NCI-H446 (cell line): ENCODE results near the gene ATP6V0E2.

Source experiments
- DNase-seq, 2 experiments: peaks; one replicate each; lab custom pipeline; 2025; lab: John Stamatoyannopoulos, UW

ATP6V0E2 gene

DNA sequence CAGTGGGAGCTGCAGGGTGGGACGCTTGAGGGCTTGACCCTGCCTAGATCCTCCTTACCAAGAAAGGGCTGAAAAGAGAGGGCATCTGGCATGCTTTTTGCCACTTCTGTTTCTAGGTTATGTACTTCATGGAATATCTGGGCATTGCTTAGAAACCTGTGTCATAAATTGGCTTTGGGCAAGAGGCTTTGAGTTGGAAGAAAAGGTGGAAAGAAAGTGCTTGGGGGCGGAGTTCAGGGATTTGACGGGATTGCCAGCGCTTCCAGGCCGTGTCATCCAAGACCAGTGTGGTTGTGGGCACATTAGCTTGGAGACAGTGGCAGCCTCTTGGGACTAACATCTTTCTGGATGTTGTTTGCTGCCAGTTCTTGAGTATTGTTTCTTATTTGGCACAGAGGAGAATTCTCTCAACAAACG is 34.8 kb upstream of the ATP6V0E2 start:
- no peak for DNase-seq

DNA sequence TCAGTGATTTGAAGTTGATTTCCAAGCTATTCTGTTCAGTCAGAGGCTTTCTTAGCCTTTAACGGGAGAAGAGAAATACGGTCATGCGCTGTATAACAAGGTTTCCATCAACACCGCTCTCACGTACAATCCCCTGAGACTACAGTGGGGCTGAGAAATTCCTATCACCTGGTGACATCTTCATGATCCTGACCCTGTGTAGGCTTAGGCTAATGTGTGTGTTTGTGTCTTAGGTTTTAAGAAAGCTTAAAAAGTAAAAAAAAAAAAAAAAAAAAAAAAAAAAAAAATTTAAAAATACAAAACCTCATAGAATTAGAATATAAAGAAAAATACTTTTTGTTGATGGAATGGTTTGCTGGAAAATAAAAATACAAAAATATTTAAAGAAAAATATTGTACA is 33.8 kb upstream of the ATP6V0E2 start:
- DNase-seq, result no peak

DNA sequence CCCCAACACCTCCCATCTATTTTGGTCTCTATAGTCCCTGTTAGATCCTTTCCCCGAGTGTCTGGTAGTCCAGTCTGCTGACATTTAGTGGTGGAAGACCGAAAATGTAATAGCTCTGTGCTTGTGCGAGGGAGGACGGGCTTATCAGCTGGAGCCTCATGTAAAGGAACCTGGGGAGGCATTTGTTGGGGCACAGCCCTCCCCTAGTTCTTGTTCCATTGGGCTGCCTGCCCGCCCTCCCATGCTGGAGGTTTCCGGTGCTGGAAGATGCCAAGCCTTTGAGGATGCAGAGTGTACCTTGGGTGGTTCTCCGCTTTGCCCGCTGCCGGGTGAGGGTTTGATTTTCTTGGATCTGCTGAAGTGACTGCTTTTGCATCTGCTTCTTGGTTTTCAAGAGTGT is 30.2 kb upstream of the ATP6V0E2 start:
- DNase-seq, result no peak

DNA sequence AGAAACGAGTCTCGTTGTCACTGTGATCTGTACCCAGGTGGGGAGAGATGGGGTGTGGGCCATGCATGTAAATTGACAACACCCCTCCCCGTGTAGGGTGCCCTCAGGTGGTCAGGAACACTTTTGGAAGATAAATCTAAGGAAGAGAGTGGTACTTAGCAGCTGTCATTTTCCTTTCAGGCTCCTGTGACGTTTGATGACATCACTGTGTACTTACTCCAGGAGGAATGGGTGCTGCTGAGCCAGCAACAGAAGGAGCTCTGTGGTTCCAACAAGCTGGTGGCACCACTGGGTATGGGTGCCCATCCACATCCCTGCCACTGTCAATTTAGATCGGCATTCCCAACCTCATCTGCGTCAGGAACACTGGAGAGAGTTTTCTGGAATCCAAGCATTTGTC is 29.3 kb upstream of the ATP6V0E2 start:
- DNase-seq, result no peak

DNA sequence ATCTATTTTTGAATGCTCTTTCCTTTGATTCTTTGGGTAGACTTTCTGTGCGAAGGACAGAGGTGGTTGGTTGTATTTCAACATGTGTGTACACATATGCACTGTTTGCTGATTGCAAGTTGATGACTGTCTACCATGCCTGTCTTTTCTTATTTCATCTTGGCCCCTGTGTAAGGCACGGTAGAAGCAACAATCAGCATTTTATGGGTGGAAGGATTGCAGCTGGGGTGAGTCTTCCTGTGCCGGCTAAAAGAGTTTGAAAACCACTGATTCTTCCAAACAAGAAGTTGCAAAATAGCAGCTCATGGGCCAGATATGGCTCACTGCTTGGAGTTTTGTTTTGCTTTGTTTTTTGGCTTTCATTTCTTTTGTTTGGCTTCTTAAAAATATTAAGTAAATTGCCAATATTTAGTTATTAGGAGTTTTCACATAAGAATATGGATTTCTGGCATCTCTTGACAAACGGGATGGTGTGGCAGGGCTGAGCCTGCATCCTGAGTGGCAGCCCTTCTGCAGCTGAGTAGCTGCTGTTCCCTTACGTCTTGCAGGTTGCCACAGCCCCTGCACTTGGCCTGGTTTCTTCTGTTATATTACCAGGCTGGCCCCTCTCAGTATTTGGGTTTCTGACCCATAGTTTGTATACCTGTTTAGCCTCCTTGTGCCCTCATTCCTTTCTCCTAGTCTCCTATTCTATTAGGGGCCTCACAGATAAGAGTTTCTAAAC is 28.4 kb upstream of the ATP6V0E2 start:
- DNase-seq, result no peak

DNA sequence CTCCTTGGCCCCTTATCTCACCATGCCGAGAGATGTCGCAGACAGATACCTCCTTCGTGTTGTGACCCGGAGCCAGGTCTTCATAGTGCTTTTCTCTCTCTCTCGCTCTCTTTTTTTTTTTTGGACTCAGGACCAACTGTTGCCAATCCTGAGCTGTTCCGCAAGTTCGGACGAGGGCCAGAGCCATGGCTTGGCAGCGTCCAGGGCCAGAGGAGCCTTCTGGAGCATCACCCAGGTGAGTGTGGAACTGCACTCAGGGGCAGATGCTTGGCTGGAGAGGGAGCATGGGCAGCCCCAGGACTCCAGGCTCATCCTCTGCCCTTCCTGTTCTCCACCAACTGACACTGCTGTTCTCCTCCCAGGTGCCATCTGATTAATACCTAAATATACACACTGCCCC is 27.7 kb upstream of the ATP6V0E2 start:
- no peak for DNase-seq

DNA sequence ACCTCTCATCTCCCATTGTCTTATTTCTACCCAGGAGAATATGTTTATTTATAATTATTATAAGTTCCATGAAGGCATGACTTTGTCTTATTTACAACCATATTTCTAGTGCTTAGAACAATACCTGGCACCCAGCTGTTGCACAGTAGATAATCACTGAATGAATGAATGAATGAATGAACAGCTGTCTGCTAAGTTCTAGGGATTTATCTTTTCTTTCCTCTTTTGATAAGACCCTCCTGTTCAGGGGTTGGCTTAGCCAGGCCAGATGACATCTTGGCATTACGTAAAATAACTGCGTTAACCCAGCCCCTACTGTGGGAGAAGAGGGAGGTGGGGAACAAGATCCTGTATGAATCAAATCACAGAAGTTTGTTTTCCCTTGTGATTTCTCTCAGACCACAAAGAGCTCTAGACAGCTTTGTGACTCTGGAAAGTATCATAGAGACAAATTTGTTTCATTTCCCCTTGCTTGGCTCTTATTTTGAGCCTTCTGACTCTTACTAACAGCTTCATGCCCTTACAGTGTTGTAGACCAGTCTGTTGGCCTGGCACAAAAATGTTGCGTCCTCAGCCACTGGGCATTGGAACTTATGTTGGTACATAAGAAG is 27.2 kb upstream of the ATP6V0E2 start:
- DNase-seq, result no peak

DNA sequence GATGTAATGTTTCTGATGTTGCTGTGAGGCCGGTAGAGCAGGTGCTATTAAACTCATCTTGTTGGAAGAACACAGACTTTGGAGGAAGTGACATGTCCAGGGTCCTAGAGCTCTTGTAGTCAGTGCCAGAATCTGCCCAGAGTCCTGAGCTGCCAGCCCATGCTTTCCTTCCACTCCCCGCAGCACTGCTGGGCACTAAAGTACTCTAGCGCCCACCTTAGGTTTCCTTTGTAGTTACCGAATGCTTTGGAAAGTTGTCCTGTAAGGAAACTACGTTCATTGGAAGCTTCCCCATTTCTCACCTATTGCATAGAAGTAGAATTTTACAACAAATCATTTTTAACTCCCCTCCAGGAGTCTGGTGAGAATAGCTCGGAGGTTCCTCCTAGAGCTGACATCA is 24.6 kb upstream of the ATP6V0E2 start:
- no peak for DNase-seq

DNA sequence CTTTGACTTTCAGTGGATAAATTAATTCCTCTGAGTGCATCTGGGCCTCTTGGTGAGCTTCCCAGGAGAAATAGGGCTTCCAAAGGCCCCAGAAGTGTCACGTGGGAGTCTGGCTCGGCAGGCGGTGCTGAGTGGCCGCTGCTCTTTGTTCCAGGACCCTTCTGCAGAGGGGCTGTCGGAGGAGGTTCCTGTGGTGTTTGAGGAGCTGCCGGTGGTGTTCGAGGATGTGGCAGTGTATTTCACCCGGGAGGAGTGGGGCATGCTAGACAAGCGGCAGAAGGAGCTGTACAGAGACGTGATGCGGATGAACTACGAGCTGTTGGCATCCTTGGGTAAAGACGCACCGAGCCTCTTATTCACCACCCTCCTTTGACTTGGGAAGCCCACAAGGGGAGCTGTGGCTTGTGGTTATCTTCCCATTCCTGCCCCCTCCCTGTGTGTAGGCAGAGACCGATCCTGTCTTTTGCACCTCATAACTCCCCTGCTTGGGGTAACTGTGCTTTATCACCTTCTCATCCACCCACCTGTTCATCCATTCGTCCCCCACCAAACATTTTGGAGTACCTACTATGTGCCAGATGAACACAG is 23.7 kb upstream of the ATP6V0E2 start:
- DNase-seq, result no peak

DNA sequence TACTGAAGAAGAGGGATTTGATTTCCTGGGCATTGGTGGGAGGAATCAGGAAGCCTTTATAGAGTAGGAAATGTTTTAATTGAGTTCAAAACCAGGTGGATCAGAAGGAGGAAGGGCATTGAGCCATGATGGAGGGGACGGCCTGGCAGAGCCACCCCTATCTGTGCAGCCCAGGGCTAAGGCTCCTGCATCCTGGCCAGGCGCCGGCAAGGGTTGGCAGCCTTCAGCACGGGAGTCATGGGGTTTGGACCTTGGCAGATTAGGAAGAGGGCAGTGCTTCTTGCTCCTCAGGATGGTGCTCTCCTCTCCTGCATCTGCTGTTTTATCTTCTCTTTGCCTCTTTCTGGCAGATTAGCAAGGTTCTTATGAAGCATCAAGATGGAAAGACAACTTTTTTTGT is 23.1 kb upstream of the ATP6V0E2 start:
- DNase-seq, result peak in 1 of 2 experiments; percentile 39

DNA sequence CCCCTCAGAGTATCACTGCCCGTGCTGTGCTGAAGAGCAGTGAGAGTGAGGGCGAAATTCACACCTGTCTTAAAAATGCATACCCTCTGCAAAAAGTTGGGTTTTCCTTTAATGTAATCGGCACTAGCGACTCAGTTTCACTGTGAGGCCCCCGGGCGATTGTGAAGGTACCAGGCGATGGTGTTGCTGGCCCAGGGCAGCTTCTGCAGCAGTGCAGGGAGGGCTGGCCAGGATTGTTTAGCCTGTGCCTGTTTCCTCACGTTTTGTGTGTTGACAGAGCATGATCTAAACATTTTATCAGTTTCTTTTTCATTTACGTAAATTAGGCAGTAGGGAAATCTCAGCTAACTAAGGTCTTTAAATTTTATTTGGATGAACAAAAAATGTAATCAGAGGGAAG is 22.3 kb upstream of the ATP6V0E2 start:
- DNase-seq, result no peak

DNA sequence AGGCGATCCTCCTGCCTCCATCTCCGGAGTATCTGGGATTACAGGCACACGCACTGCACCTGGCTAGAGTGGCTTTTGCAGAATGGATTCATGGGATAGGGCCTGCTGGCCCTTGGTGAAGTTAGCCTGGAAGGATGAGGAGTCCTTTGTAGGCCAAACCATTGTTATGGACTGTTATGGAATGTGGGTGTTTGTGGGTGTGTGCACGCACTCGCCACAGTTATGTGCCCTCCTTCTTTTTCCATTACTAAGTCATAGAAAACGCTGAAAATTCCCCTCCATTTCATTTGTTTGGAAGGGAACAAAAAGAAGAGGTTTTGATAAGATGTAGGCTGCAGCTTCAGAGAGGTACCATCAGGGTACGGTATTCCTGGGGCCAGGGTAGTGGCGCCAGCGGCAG is 20.6 kb upstream of the ATP6V0E2 start:
- no peak for DNase-seq

DNA sequence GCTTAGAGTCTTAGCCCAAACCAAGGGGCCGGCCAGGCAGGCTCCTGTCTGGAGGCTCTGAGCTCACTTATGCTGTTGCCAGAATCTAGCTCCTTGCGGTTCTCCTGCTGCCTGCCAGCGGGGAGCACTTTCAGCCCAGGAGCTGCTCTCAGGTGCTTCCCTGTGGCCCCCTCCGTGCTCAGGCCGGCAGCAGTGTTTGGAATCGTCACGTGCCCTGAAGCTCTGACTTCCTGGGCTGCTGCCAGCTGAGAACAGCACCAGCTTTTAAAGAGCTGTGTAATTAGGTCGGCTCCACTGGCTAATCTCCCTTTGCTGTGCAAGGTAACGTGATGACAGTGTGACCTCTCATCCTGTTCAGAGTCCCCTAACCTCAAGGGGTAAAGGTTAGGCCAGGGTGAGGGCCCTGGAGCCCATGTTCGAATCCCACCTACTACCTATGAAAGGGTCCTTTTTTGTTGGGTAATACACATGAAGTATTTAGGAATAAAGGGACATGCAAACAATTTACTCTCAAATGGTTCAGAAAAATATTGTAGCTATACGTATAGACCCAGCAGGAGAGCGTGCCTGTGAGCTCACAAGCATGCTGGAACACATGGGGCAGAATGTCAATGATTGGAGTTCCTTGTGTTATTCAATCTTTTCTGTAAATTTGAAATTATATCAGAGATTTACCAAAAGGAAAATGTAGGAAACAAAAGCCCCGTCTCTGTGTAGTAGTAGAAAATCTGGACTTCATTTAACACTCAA is 19.0 kb upstream of the ATP6V0E2 start:
- peak; percentile 7 to 66 for DNase-seq

DNA sequence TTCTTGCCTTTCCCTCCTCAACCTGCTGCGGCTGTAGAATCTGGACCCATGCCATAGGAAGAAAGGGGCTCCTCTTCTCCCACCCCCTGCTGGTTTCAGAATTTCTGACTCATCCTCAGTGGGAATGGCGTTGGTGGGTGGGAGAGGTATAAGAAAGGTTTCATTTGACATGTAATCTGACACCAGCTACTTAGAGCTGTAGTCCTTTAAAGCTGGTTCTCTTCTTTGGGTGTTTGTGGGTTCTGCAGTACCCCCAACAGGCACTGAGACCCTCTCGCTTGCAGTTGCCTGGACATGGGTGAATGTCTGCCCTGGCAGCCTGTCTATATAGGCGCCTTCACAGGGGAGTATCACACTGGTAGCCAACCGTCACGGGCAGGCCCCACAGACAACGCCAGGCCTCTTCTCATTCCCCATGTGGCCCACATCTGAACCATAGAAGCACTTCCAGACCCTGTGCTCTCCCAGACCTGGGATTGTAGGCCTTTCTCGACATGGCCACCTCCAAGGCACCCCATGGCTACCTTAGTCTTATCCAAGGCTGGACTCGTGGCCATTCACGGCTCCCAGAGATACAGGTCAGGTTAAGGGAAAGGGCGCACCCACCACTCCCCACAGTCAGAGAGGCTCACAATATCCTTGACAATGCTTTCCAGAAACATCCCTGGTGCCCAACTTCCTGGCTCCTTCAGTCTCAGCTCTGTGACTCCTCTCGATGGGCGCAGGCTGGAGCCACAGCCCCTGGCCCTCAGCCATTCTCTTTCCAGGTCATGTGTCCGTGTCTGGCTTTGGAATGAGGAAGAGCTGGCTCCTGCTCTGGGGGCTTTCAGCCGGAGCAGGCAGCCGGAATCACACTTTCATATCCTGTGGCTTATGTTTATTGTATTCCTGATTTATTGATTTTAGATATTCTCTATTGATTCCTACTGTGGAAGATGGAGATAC is 18.1 kb upstream of the ATP6V0E2 start:
- peak; percentile 42 to 73 for DNase-seq

DNA sequence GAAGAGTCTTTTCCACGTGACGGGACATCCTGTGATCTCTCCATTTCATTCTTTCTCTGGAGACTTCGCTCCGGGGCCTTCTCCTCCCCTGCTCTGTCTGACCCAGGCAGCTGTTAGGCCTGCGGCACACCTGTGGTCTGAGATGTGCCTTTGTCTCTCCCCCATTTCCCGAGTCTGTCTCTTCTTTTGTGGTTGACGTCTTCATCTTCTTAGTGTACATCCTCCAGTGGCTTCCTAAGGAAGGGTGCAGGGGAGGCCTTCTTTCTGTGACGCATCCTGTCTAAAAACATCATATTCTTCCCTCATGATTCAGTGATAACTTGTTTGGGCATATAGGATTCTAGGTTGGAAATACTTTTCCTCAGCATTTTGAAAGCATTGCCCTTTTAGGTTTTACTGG is 17.2 kb upstream of the ATP6V0E2 start:
- DNase-seq, result no peak

DNA sequence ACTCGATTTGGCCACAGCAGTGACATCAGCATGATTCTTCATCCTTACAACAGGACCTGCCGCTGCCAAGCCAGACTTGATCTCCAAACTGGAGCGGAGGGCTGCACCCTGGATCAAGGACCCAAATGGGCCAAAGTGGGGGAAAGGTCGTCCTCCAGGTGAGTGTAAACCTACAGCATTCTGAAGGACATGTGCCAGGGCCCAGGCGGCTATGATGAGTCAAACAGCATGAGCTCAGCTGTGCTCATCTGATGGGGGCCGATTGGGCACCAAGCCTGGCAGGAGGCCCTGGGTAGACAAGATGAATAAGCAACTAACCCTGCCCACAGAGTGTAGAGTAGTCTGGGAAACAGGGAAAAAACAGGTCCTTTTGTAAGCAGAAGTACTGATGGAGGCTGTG is 14.4 kb upstream of the ATP6V0E2 start:
- DNase-seq, result no peak

DNA sequence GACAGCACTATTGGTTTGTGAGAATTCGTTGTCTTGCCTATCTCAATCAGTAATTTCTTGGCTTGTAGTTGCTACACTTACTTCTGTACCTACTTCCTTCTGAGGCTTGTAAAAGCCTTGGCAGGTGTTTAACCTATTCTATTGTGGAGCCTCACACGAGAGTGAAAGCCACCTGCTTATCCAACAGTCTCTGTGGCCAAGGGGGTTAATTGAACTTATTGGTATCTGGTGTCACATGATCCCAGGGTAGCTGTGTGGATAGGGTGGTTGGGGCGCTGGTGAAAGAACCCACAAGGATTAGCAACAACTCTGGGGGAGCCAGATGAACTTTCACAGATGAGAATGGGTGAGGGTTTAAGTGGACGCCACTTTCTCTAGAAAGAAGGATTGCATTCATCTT is 13.9 kb upstream of the ATP6V0E2 start:
- no peak for DNase-seq

DNA sequence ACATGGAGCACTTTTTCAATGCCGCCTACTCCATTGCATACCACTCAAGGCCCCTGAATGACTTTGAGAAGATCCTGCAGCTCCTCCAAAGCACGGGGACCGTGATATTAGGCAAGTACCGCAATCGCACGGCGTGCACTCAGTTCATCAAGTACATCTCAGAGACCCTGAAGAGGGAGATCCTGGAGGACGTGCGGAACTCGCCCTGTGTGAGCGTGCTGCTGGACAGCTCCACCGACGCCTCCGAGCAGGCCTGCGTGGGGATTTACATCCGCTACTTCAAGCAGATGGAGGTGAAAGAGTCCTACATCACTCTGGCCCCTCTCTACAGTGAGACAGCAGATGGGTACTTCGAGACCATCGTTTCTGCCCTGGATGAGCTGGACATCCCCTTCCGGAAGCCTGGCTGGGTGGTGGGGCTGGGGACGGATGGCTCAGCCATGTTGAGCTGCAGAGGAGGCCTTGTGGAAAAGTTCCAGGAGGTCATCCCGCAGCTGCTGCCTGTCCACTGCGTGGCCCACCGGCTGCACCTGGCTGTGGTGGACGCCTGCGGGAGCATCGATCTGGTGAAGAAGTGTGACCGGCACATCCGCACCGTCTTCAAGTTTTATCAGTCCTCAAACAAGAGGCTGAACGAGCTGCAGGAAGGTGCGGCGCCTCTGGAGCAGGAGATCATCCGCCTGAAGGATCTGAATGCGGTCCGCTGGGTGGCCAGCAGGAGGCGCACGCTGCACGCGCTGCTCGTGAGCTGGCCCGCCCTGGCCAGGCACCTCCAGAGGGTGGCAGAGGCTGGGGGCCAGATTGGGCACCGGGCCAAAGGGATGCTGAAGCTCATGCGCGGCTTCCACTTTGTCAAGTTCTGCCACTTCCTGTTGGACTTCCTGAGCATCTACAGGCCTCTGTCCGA is 12.7 kb upstream of the ATP6V0E2 start:
- no peak for DNase-seq

DNA sequence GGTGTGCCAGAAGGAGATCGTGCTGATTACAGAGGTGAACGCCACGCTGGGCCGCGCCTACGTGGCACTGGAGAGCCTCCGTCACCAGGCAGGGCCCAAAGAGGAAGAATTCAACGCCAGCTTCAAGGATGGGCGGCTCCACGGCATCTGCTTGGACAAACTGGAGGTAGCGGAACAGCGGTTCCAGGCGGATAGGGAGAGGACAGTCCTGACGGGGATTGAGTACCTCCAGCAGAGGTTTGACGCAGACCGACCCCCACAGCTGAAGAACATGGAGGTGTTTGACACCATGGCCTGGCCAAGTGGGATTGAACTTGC is 12.1 kb upstream of the ATP6V0E2 start:
- no peak for DNase-seq

DNA sequence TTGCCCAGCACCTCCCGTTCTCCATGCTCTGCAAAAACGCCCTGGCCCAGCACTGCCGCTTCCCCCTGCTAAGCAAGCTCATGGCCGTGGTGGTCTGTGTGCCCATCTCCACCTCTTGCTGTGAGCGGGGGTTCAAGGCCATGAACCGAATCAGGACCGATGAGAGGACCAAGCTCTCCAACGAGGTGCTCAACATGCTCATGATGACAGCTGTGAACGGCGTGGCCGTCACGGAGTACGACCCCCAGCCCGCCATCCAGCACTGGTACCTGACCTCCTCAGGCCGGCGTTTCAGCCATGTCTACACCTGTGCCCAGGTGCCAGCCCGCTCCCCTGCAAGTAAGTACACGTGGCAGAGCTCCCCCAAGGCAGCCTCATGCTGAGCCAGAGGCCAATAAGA is 11.6 kb upstream of the ATP6V0E2 start:
- no peak for DNase-seq

DNA sequence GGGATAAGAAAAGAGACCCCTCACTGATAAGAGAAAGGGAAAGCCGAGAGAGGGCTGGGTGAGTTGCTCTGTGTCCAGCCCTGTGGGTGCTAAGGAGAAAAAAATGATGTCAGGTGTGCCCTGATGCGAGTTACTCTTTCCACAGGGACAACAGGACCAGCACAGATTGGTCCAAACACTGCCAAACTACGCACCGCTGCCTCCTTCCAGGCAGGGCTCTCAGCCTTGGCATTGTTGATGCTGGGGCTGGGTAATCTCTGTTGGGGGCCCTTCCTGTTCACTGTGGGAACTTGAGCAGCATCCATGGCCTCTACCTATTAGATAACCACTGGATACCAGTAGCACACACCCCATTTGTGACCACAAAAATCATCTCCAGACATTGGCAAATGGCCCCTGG is 10.3 kb upstream of the ATP6V0E2 start:
- no peak for DNase-seq
